Right lung (tissue), 10 donors: ENCODE results near the gene FOXO3. TPM values are rescaled to one million over a fixed set of nuclear protein-coding genes. Genes with fewer than 3 reads are reported as not detected.
"Not testable (repeated sequence)": the region's sequence is repeated elsewhere in the genome, so short reads cannot be mapped to it uniquely, and the experiment has no call there.

Experiments used
- DNase-seq, 2 donors: peaks; one replicate each; pipeline ENCODE4 v3.0.0-alpha.2; 2013
- long read RNA-seq, 8 donors: transcript quantifications; one replicate each; lab custom pipeline, GENCODE V29; 2026
- polyA plus RNA-seq, 5 donors: library from polyadenylated mRNA; unstranded; fragments of 120-200 nt; gene quantifications; one replicate each; pipeline versions ENCODE4 v1.2.1 to v1.2.3, GENCODE V29; 2013; ENCODE audit warnings: inconsistent platforms in 1 of 5, low replicate concordance in 1 of 5; ENCODE audit not compliant: insufficient read length in 5 of 5, insufficient read depth in 1 of 5

The FOXO3 gene
- 10 to 100 TPM; 46.6 to 68.1 (median 60.2) TPM for polyA plus RNA-seq
- long read RNA-seq, donor 1, full-length matches to known transcripts: 10 of 37 reads
- long read RNA-seq, donor 1, partial matches to known transcripts: 27 of 37 reads
- long read RNA-seq, donor 1, other reads (novel, unspliced or antisense): 0 of 37 reads
- long read RNA-seq, donor 2, full-length matches to known transcripts: 14 of 21 reads
- long read RNA-seq, donor 2, partial matches to known transcripts: 7 of 21 reads
- long read RNA-seq, donor 2, other reads (novel, unspliced or antisense): 0 of 21 reads
- long read RNA-seq, donor 3, full-length matches to known transcripts: 6 of 19 reads
- long read RNA-seq, donor 3, partial matches to known transcripts: 13 of 19 reads
- long read RNA-seq, donor 3, other reads (novel, unspliced or antisense): 0 of 19 reads
- long read RNA-seq, donor 4, full-length matches to known transcripts: 4 of 16 reads
- long read RNA-seq, donor 4, partial matches to known transcripts: 12 of 16 reads
- long read RNA-seq, donor 4, other reads (novel, unspliced or antisense): 0 of 16 reads
- long read RNA-seq, donor 5, full-length matches to known transcripts: 8 of 48 reads
- long read RNA-seq, donor 5, partial matches to known transcripts: 40 of 48 reads
- long read RNA-seq, donor 5, other reads (novel, unspliced or antisense): 0 of 48 reads
- long read RNA-seq, donor 6, full-length matches to known transcripts: 19 of 49 reads
- long read RNA-seq, donor 6, partial matches to known transcripts: 30 of 49 reads
- long read RNA-seq, donor 6, other reads (novel, unspliced or antisense): 0 of 49 reads
- long read RNA-seq, donor 7, full-length matches to known transcripts: 13 of 34 reads
- long read RNA-seq, donor 7, partial matches to known transcripts: 21 of 34 reads
- long read RNA-seq, donor 7, other reads (novel, unspliced or antisense): 0 of 34 reads
- long read RNA-seq, donor 8, full-length matches to known transcripts: 3 of 10 reads
- long read RNA-seq, donor 8, partial matches to known transcripts: 7 of 10 reads
- long read RNA-seq, donor 8, other reads (novel, unspliced or antisense): 0 of 10 reads

GRCh38 chr6:108560463-108561308, at the start of gene FOXO3:
Gene FOXO3, plus strand, starts transcription at chr6:108560917. Its CDS starts 292 bp downstream, at chr6:108561209.
- DNase-seq: peak; percentile 89 to 91

GRCh38 chr6:108518714-108519576, 41.8 kb upstream of the FOXO3 start:
- DNase-seq: no peak

GRCh38 chr6:108521616-108522107, 39.1 kb upstream of the FOXO3 start:
- DNase-seq: no peak

- DNase-seq: no peak
Measured at GRCh38 chr6:108523697-108524096, 37.0 kb upstream of the FOXO3 start.

- no peak for DNase-seq
Measured at GRCh38 chr6:108524528-108525248, 36.0 kb upstream of the FOXO3 start.

- peak in 1 of 2 donors; percentile 25 for DNase-seq
Measured at GRCh38 chr6:108526739-108527174, 34.0 kb upstream of the FOXO3 start.

GRCh38 chr6:108528878-108529277, 31.8 kb upstream of the FOXO3 start:
- DNase-seq: no peak

- no peak for DNase-seq
Measured at GRCh38 chr6:108531332-108531731, 29.4 kb upstream of the FOXO3 start.

- DNase-seq: no peak
Measured at GRCh38 chr6:108535114-108535742, 25.5 kb upstream of the FOXO3 start.

- DNase-seq: not testable (repeated sequence)
Measured at GRCh38 chr6:108535920-108536535, 24.7 kb upstream of the FOXO3 start.

GRCh38 chr6:108541843-108542759, 18.6 kb upstream of the FOXO3 start:
- DNase-seq: peak; percentile 70 to 80

GRCh38 chr6:108543175-108543940, 17.4 kb upstream of the FOXO3 start:
- no peak for DNase-seq

- no peak for DNase-seq
Measured at GRCh38 chr6:108544606-108545005, 16.1 kb upstream of the FOXO3 start.

GRCh38 chr6:108546079-108547049, 14.4 kb upstream of the FOXO3 start:
- no peak for DNase-seq

GRCh38 chr6:108549241-108549640, 11.5 kb upstream of the FOXO3 start:
- no peak for DNase-seq
